Kidney (tissue), 14 donors: ENCODE measurements around the gene PPP1R12B. TPM values are rescaled to one million over a fixed set of nuclear protein-coding genes. Genes with fewer than 3 reads are reported as not detected.
"Not testable (repeated sequence)": the region's sequence is repeated elsewhere in the genome, so short reads cannot be mapped to it uniquely, and the experiment has no call there.

Experiments
- DNase-seq, 5 donors: peaks; one replicate each; pipeline ENCODE4 v3.0.0-alpha.2; 2013 to 2020
- FAIRE-seq: peaks from 2 replicates; lab custom pipeline; 2012; peaks lifted over from hg19 to GRCh38; lab: Jason Lieb, UNC
- H3K27ac ChIP-seq, 2 donors: one replicate each; pipeline ENCODE4 v1.7.0; 2013; ENCODE audit warnings: low read depth in 2 of 2, low read length in 2 of 2, inconsistent platforms in 1 of 2
- H3K27me3 ChIP-seq: one replicate; pipeline ENCODE4 v1.7.1; 2013; ENCODE audit warnings: low read length, inconsistent platforms; ENCODE audit not compliant: control insufficient read depth, insufficient read depth
- H3K36me3 ChIP-seq, 3 donors: one replicate each; pipeline versions ENCODE4 v1.7.0 to v1.7.1; 2013; ENCODE audit warnings: low read length in 3 of 3, control low read depth in 1 of 3, inconsistent platforms in 1 of 3; ENCODE audit not compliant: insufficient read depth in 3 of 3, control insufficient read depth in 2 of 3
- H3K4me1 ChIP-seq, 3 donors: one replicate each; pipeline versions ENCODE4 v1.7.0 to v1.7.1; 2013; ENCODE audit warnings: low read length in 3 of 3, inconsistent platforms in 1 of 3, low read depth in 1 of 3; ENCODE audit not compliant: control insufficient read depth in 2 of 3, insufficient read depth in 2 of 3
- H3K4me3 ChIP-seq, 3 donors: one replicate each; pipeline versions ENCODE4 v1.7.0 to v1.8.1; 2013; ENCODE audit warnings: low read length in 3 of 3, control low read depth in 1 of 3, inconsistent platforms in 1 of 3
- H3K9ac ChIP-seq, 3 donors: one replicate each; pipeline versions ENCODE4 v1.7.0 to v1.7.1; 2013; ENCODE audit warnings: low read length in 3 of 3, control low read depth in 1 of 3, inconsistent platforms in 1 of 3
- H3K9me3 ChIP-seq, 3 donors: one replicate each; pipeline versions ENCODE4 v1.7.0 to v1.7.1; 2013; ENCODE audit warnings: low read length in 3 of 3, control low read depth in 1 of 3, inconsistent platforms in 1 of 3; ENCODE audit not compliant: control insufficient read depth in 2 of 3, insufficient read depth in 1 of 3
- CTCF ChIP-seq: IDR thresholded peaks from 3 replicates; pipeline ENCODE4 v1.5.1; 2012; ENCODE audit warnings: mild to moderate bottlenecking, moderate library complexity, borderline replicate concordance; ENCODE audit not compliant: insufficient read depth; ENCODE audit errors: extremely low read depth
- intact Hi-C: fragments of 100-400 bp; cut with DNase I; formaldehyde crosslinking; loops from one replicate; pipeline ENCODE4 v1.11.1; 2022
- polyA plus RNA-seq: library from polyadenylated mRNA; stranded (reverse); fragments of 350-450 nt; fragmentation: Illumina TruSeq; extraction: RNeasy Lipid Tissue Mini Kit (QIAGEN cat#74804); gene quantifications from one replicate; pipeline ENCODE4 v1.2.3, GENCODE V29; 2014; ENCODE audit warnings: low read depth, low replicate concordance; ENCODE audit not compliant: insufficient read depth
- total RNA-seq: library from RNA; stranded (reverse); fragmentation: NEBNext Ultra II Directional; extraction: Animal tissue kit (Norgen Biotek cat#: 25700); gene quantifications from one replicate; pipeline ENCODE4 v1.2.1, GENCODE V29; 2021
- donor health status: control.
- donor health status: control.
- donor health status: control.
- donor health status: control.
- donor health status: control.
- donor health status: DM: yes; HTN: yes; CAD: no.
- donor health status: Normal renal cell carcinoma (clear cell type).

Gene PPP1R12B
- total and polyA plus RNA-seq, 2 donors from 2014 or later: 5.7 to 40.0 TPM

- TF ChIP-seq CTCF: no peak
- H3K27ac ChIP-seq: no peak overlapping the region
- FAIRE-seq (no peak), DNase-seq (no peak)
- H3K27me3 ChIP-seq: no peaks in the 10 kb centered on the region
- no peak overlapping the region for H3K4me3 ChIP-seq
- intact Hi-C loops: no loop called here
- H3K4me1 ChIP-seq: no peaks in the 10 kb centered on the region
- H3K9me3 ChIP-seq: no peaks in the 10 kb centered on the region
- no peak overlapping the region for H3K9ac ChIP-seq
- H3K36me3 ChIP-seq: no peaks in the 10 kb centered on the region
These were observed 254.9 kb downstream of the PPP1R12B start for GRCh38 chr1:202603435-202603834.

- TF ChIP-seq CTCF: no peak
- no peak overlapping the region for H3K4me3 ChIP-seq
- intact Hi-C loops: no loop called here
- H3K4me1 ChIP-seq: no peaks in the 10 kb centered on the region
- no peak overlapping the region for H3K27ac ChIP-seq
- FAIRE-seq (no peak), DNase-seq (no peak)
- H3K9me3 ChIP-seq: no peaks in the 10 kb centered on the region
- no peak overlapping the region for H3K9ac ChIP-seq
- H3K36me3 ChIP-seq: no peaks in the 10 kb centered on the region
- no peaks in the 10 kb centered on the region for H3K27me3 ChIP-seq
These were observed 257.0 kb downstream of the PPP1R12B start for GRCh38 chr1:202605515-202605914.

- H3K9me3 ChIP-seq, intact Hi-C loops, H3K9ac ChIP-seq, H3K27ac ChIP-seq, H3K4me3 ChIP-seq, DNase-seq, H3K36me3 ChIP-seq, H3K27me3 ChIP-seq, FAIRE-seq: not testable (repeated sequence)
- peaks cover 0 to 12% (median 0%) of the 10 kb centered on the region in 3 donors for H3K4me1 ChIP-seq
These were observed 263.5 kb downstream of the PPP1R12B start for GRCh38 chr1:202612036-202612435.

- Histone ChIP-seq H3K9ac (no peak overlapping the region), H3K4me3 (no peak overlapping the region), H3K9me3 (no peaks in the 10 kb centered on the region), H3K4me1 (peaks cover 0 to 12% (median 0%) of the 10 kb centered on the region in 3 donors), H3K27me3 (no peaks in the 10 kb centered on the region), H3K36me3 (no peaks in the 10 kb centered on the region), H3K27ac (no peak overlapping the region)
- TF ChIP-seq CTCF: no peak
- no peak for FAIRE-seq
- intact Hi-C loops: no loop called here
- no peak for DNase-seq
These were observed 265.1 kb downstream of the PPP1R12B start for GRCh38 chr1:202613571-202613970.

- H3K9ac ChIP-seq, H3K27ac ChIP-seq, FAIRE-seq: not testable (repeated sequence)
These were observed 266.1 kb downstream of the PPP1R12B start for GRCh38 chr1:202614363-202615207.

GRCh38 chr1:202615208-202615500, 266.7 kb downstream of the PPP1R12B start:
- peak overlapping the region in 1 of 3 donors; percentile 40 for H3K9ac ChIP-seq

More at GRCh38 chr1:202614363-202615207, 266.1 kb downstream of the PPP1R12B start:
- intact Hi-C loops, H3K9me3 ChIP-seq, H3K36me3 ChIP-seq, H3K27me3 ChIP-seq, H3K4me3 ChIP-seq: not testable (repeated sequence)
- peaks cover 0 to 12% (median 0%) of the 10 kb centered on the region in 3 donors for H3K4me1 ChIP-seq
- DNase-seq: peak in 1 of 5 donors; percentile 43

More at GRCh38 chr1:202615208-202615500, 266.7 kb downstream of the PPP1R12B start:
- FAIRE-seq, H3K36me3 ChIP-seq, H3K27me3 ChIP-seq, H3K27ac ChIP-seq, H3K4me3 ChIP-seq, H3K9me3 ChIP-seq, DNase-seq, intact Hi-C loops: not testable (repeated sequence)
- peaks cover 0 to 12% (median 0%) of the 10 kb centered on the region in 3 donors for H3K4me1 ChIP-seq
